ENCODE data around the gene PDZRN3.

PDZRN3 gene

GRCh38 chr3:73401616-73402279 is 223.0 kb downstream of the PDZRN3 start:
- in situ Hi-C loops (cut with MboI; ENCODE audit: low sequenced_read_pairs), result no loop called here

DNA sequence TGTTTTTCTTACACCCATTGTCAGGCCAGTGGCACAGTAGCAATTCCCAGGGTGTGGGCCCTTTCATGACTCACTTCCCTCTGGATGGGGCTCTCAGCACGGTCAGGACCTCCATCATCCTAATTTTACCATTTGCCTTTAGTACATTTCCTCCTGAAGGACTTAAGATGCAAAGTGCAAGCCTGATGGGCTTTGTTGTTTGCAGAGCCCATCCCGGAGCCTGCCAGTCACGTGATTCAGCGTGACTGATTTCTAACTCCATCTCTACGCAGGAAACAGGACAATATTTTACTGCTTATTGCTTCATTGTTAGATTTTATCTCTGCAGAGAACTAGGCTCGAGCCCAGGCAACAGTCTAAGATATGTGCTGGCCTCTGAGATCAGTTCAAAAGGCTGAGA is 223.7 kb downstream of the PDZRN3 start:
- in situ Hi-C loops (cut with MboI; ENCODE audit: low sequenced_read_pairs), result no loop called here

GRCh38 chr3:73399666-73400253 is 225.0 kb downstream of the PDZRN3 start:
- in situ Hi-C loops (cut with MboI; ENCODE audit: low sequenced_read_pairs), result no loop called here

GRCh38 chr3:73399106-73399505 is 225.6 kb downstream of the PDZRN3 start:
- in situ Hi-C loops (cut with MboI; ENCODE audit: low sequenced_read_pairs), result no loop called here

GRCh38 chr3:73398084-73398483 is 226.7 kb downstream of the PDZRN3 start:
- in situ Hi-C loops (cut with MboI; ENCODE audit: low sequenced_read_pairs), result no loop called here

DNA sequence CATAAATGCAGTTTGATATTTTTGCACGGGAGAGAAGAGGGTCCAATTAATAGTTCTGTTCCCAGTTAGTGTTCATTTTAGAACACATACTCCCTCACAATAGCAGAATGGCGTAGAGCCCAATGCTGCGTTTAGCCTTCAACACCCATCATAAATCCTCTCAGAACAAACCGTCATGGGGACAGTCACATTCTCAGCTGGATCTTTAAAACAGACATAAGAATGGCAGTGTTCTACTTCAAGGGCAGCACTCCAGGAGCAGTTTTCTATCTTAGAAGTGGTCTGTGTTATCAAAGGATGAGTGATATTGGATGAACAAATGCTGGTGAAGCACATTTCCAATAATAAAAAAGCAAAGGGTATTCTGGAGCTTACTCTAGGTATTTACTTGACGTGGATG is 230.5 kb downstream of the PDZRN3 start:
- in situ Hi-C loops (cut with MboI; ENCODE audit: low sequenced_read_pairs), result no loop called here

DNA sequence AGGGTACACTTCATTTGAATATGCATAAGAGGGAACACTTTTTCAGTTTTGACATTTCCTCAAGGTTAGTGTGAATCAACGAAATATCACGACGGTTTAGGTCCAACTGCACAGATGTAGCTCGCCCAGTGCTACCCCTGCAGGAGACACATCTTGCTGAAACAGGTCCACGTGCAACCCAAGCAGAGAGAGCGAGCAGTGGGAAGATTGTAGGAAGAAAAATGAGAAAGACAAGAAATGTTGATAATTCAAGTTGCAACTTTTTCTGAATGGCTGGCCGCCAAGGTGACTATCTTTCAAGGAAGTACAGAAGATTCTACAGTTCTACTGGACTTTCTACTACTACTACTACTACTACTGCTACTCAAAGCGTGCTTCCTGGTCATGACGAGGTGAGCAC is 231.7 kb downstream of the PDZRN3 start:
- in situ Hi-C loops (cut with MboI; ENCODE audit: low sequenced_read_pairs), result no loop called here

DNA sequence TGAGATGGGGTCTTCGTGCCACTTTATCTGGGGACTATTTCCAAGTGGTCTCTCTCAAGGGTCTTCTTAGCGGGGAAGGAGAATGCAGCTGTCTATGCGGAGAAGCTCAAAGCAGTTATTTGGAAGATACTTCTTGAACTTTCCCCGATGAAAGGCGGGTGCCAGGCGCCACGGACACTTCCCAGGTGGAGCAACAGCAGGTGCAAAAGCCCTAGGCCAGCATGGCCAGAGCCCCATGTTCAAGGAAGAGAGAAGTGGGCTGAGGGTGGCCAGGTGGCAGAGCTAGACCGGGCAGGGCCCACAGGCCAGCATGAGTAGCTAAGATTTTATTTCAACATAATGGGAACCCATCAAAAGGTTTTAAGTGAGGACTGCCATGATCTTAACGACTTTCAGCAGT is 232.8 kb downstream of the PDZRN3 start:
- in situ Hi-C loops (cut with MboI; ENCODE audit: low sequenced_read_pairs), result no loop called here

- in situ Hi-C loops (cut with MboI; ENCODE audit: low sequenced_read_pairs), result no loop called here
Measured at GRCh38 chr3:73389928-73390327, 234.8 kb downstream of the PDZRN3 start.

DNA sequence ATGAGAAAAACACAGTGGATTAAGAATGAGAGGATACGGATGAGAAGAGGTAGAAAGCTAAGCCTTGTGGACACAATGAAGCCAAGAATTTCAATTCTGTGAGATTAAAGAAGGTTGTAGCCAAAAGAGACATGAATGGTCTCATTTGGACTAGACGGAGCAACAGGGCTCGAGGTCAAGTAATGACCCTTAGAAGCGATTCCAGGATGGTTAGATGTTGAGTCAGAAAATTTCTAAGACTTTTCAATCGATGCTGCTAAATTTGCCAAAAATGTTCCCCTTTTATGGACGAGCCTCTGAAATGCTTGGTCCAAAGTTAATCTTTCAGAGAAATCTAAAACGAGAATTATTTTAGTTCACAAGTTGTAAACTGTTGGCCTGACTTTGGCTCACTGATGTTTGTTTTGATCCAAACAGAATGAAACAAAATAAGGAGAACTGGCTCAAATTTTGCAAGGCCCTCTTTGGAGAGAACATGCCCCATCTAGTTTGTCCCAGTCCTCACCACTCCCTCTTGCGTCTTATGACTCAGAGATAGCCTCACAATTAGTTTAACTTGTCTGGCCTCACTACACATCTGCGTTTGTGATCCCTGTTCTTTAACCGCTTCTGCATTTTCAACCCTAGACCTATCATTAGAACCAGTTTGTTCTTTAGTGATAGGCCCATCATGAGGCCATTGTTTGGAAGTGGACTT is 235.5 kb downstream of the PDZRN3 start:
- in situ Hi-C loops (cut with MboI; ENCODE audit: low sequenced_read_pairs), result no loop called here

- in situ Hi-C loops (cut with MboI; ENCODE audit: low sequenced_read_pairs), result no loop called here
Measured at GRCh38 chr3:73385568-73385967, 239.2 kb downstream of the PDZRN3 start.

- in situ Hi-C loops (cut with MboI; ENCODE audit: low sequenced_read_pairs), result no loop called here
Measured at GRCh38 chr3:73384091-73384906, 240.4 kb downstream of the PDZRN3 start.

GRCh38 chr3:73383470-73384049 is 241.2 kb downstream of the PDZRN3 start:
- in situ Hi-C loops (cut with MboI; ENCODE audit: low sequenced_read_pairs), result no loop called here

GRCh38 chr3:73381551-73381950 is 243.2 kb downstream of the PDZRN3 start:
- in situ Hi-C loops (cut with MboI; ENCODE audit: low sequenced_read_pairs), result no loop called here

GRCh38 chr3:73380735-73381532 is 243.8 kb downstream of the PDZRN3 start:
- in situ Hi-C loops (cut with MboI; ENCODE audit: low sequenced_read_pairs), result no loop called here

GRCh38 chr3:73379465-73379864 is 245.3 kb downstream of the PDZRN3 start:
- in situ Hi-C loops (cut with MboI; ENCODE audit: low sequenced_read_pairs), result no loop called here

DNA sequence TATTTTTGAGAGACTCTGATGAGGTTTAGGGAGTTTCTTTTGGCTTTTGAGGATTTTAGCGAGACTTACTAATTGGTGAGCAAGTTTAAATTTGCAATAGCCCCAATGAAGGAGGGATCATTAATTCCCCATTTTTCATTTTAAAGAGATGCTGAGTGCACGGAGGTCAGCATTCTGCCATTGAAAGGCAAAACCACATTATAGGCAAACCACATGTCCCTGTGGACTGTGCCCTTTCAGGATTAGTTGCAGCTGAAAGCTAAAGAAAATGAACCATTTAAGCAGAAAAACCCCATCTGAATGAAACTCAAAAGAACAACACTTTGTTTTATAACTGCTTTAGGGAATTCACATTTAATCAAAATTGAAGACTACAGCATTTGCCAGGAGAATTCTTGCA is 246.5 kb downstream of the PDZRN3 start:
- in situ Hi-C loops (cut with MboI; ENCODE audit: low sequenced_read_pairs), result no loop called here

DNA sequence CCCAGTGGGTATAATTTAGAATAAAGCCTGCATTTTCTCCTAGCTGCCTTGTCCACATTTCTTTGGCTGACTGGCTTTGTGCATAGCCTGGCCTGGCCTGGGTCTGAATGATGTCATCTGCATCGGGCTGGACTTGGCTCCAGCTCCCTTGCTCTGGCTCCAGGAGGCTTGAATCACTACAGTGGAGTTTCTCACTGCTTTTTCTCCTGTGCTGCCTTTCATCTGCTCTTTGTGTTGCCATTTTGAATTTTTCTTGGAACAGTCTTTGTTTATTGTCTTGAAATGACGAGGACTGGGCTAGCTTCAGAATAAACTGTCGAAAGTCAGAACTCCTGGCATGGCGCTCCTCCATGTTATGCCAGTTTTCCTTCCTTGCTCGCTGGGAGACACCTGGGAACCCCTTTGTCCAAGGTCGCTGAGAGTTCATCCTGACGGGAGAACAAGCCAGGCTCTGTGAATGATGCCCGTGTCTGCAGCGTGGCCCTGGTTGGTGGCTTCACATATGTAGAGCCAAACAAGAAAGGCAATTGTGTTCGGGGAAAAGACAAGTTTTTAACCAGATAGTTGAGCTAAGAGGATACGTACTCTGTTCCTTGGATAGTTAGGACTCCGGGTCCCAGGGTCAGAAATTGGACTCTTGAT is 258.9 kb downstream of the PDZRN3 start:
- in situ Hi-C loops (cut with MboI; ENCODE audit: low sequenced_read_pairs), result no loop called here

GRCh38 chr3:73364517-73364916 is 260.2 kb downstream of the PDZRN3 start:
- in situ Hi-C loops (cut with MboI; ENCODE audit: low sequenced_read_pairs), result no loop called here

DNA sequence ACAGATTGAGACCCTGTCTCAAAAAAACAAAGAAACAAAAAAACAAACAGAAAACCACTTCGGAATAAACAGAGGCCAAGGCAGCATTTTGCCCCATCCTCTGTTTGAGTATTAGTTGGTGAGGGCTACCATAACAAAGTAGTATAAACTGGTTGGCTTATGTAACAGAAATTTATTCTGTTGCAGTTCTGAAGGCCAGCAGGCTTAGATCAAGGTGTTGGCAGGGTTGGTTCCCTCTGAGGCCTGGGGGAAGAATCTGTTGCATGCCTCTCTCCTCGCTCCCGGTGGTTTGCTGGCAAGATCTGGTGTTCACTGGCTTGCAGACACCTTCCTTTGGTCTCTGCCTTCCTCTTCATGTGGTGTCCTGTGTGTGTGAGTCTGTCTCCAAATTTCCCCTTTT is 261.6 kb downstream of the PDZRN3 start:
- in situ Hi-C loops (cut with MboI; ENCODE audit: low sequenced_read_pairs), result no loop called here
